Activated naive CD8-positive, alpha-beta T cell (primary cell): ENCODE results near the gene MAPKAP1.

Source experiments
- H3K27ac Mint-ChIP-seq: one replicate; pipeline ENCODE4 v1.8.0; 2021; ENCODE audit warnings: mixed read lengths
- H3K27me3 Mint-ChIP-seq: one replicate; pipeline ENCODE4 v1.8.0; 2021; ENCODE audit warnings: mixed read lengths
- H3K36me3 Mint-ChIP-seq: one replicate; pipeline ENCODE4 v1.8.0; 2021; ENCODE audit warnings: mixed read lengths
- H3K4me1 Mint-ChIP-seq: one replicate; pipeline ENCODE4 v1.8.0; 2021; ENCODE audit warnings: low read depth, mixed read lengths
- H3K4me3 Mint-ChIP-seq: one replicate; pipeline ENCODE4 v1.8.0; 2021; ENCODE audit warnings: mild to moderate bottlenecking, mixed read lengths
- H3K9me3 Mint-ChIP-seq: one replicate; pipeline ENCODE4 v1.8.0; 2021; ENCODE audit warnings: low read depth, mixed read lengths

MAPKAP1 gene

DNA sequence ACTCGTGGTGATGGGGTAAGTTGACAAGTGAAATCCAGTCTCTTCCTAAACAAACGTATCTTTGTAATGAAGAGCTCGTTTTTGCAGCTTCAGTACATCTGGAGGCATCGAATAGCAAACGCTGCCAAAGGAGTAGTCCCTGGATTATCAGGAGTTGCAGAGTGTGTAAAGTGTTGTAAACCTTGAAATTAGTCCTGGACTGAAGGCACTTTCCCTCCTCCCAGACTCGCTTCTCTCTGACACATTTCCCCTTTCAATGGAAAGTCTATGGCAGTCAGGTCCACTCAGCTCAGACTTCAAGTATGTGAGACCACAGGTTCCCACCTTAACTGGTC lies 38.6 kb upstream of the MAPKAP1 start:
- no peaks in the 10 kb centered on the region for H3K9me3 Mint-ChIP-seq
- peaks cover 24% of the 10 kb centered on the region for H3K4me1 Mint-ChIP-seq
- no peak overlapping the region for H3K27ac Mint-ChIP-seq
- H3K27me3 Mint-ChIP-seq: no peaks in the 10 kb centered on the region
- H3K4me3 Mint-ChIP-seq: peak overlapping the region; percentile 93
- H3K36me3 Mint-ChIP-seq: no peaks in the 10 kb centered on the region

DNA sequence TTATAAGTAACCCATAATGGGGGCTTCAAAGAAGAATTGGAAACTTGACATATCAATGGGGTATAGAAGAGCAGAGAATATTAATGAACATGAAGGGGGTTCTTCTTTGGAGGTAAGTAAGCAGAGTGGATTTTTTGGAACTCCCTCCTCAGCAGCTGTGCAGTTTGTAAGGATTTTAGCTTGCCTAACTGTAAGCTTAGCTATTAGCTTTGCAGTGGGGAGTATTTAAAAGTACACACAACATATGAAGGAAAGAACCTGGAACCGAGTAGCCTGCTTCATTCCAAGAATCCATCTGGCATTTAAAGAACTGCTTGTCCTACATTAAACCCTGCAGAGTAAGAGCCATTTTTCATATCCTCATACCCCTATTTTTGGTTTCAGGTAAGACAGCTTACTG lies 38.0 kb upstream of the MAPKAP1 start:
- peak overlapping the region; percentile 93 for H3K4me3 Mint-ChIP-seq
- H3K36me3 Mint-ChIP-seq: no peaks in the 10 kb centered on the region
- no peak overlapping the region for H3K27ac Mint-ChIP-seq

DNA sequence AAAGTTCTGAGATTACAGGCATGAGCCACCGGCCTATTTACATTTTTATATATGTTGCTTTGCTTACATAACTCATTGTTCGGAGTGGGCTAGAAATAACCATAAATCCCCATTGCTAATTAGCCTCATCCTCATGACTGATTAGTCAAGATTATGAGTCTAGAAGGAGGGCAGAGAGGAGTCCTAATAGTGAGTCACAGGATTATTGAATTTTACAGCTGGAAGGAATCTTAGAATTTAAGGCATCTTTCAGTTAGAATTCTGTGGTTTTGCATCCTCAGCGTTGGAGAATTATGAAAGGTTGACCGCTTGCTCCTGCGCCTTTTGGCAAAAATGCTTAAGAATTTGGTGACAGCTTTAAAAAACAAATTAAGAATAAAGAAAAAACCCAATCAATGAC lies 37.6 kb upstream of the MAPKAP1 start:
- peak overlapping the region; percentile 14 for H3K4me3 Mint-ChIP-seq
- H3K27me3 Mint-ChIP-seq: no peaks in the 10 kb centered on the region
- no peaks in the 10 kb centered on the region for H3K36me3 Mint-ChIP-seq
- H3K9me3 Mint-ChIP-seq: no peaks in the 10 kb centered on the region
- peaks cover 17% of the 10 kb centered on the region for H3K4me1 Mint-ChIP-seq
- no peak overlapping the region for H3K27ac Mint-ChIP-seq

More for the DNA sequence above, 38.0 kb upstream of the MAPKAP1 start:
- peaks cover 18% of the 10 kb centered on the region for H3K4me1 Mint-ChIP-seq
- no peaks in the 10 kb centered on the region for H3K27me3 Mint-ChIP-seq
- no peaks in the 10 kb centered on the region for H3K9me3 Mint-ChIP-seq

DNA sequence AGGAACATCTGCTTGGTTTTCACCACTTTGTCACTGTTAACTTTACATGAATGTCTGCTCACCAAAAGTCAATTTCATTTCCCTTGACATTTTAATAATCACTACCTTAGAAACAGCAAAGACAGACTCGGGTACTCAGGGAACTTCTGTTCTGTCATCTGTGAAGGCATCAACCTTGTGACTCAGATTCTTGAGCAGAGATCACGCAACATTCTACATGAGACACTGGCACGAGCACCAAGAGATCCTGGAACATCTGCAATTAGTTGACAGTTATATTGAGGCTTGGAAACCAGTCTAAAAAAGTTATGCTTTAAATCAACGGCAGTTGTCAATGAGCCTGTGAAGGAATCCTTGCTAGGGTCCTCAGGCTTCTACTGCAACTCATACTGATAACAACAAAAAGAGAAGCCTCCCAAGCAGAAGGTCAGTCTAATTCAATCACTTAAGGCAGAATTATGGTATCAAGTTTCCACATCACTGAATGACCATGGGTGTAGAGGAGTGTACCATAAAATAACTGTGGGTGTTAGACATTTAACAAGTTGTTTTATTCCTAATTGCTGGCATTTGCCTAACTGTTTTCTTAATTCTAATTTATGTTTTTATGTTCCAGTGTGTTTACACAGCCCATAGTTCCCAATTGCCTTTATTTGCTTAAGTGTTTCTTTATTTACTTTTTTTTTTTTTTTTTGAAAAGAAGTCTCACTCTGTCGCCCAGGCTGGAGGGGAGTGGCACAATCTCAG lies 36.8 kb upstream of the MAPKAP1 start:
- H3K27ac Mint-ChIP-seq: no peak overlapping the region
- H3K4me1 Mint-ChIP-seq: peaks cover 10% of the 10 kb centered on the region
- no peaks in the 10 kb centered on the region for H3K9me3 Mint-ChIP-seq
- no peaks in the 10 kb centered on the region for H3K27me3 Mint-ChIP-seq
- no peak overlapping the region for H3K4me3 Mint-ChIP-seq
- H3K36me3 Mint-ChIP-seq: no peaks in the 10 kb centered on the region

DNA sequence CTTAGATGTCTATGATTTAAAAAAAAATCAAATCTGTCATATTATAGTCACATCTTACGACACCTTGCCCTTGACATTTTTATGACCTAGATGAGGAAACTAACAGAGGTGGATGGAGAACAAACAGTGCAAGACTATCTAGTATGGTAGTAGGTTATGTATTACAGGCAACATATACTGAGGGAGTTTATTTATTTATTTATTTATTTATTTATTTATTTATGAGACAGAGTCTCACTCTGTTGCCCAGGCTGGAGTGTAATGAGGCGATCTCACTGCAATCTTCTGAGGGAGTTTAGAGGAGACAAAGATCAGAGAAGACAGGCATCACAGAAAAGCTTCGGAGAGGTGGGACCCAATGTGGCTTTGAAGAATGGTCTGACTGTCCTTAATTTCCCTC lies 35.6 kb upstream of the MAPKAP1 start:
- H3K9me3 Mint-ChIP-seq: no peaks in the 10 kb centered on the region
- no peak overlapping the region for H3K4me3 Mint-ChIP-seq
- H3K27ac Mint-ChIP-seq: no peak overlapping the region
- H3K4me1 Mint-ChIP-seq: peaks cover 6% of the 10 kb centered on the region
- H3K27me3 Mint-ChIP-seq: peaks cover 3% of the 10 kb centered on the region
- no peaks in the 10 kb centered on the region for H3K36me3 Mint-ChIP-seq

DNA sequence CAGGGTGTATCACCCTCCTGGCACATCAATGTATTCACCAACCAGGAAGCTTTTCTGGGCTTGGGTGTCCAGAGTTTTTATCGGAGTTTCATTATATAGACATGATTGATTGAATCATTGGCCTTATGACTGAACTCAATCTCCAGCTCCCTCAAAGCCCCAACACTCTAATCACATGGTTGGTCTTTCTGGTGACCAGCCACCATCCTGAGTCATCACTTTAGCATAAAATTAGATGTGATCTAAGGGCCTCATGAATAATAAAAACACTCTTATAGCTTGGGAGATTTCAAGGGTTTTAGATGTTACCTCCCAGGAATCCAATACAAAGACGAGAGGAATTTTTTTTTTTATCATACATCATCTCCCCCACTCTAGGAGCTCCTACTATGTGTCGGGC lies 32.4 kb upstream of the MAPKAP1 start:
- no peak overlapping the region for H3K27ac Mint-ChIP-seq
- H3K27me3 Mint-ChIP-seq: peaks cover 4% of the 10 kb centered on the region
- H3K4me3 Mint-ChIP-seq: no peak overlapping the region
- H3K4me1 Mint-ChIP-seq: no peaks in the 10 kb centered on the region
- no peaks in the 10 kb centered on the region for H3K9me3 Mint-ChIP-seq
- H3K36me3 Mint-ChIP-seq: no peaks in the 10 kb centered on the region

DNA sequence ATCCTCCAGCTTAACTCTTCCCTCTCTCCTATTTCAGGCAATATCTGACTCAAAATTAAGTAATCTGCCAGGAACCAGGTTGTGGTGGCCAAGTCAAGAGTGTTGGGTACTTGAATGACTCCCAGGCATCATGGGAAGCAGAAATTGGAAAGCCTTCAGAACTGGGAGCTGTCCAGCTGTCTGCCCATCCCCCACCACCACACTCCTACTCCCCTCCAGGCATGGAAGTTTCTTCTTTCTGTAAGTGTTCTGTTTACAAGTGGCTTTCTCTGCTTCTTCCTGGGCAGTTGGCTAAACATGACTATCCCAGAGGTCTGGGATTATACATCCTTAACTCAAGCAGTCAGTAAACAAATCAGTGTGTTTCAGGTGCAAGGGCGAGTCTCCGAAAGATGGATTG lies 25.6 kb upstream of the MAPKAP1 start:
- H3K36me3 Mint-ChIP-seq: no peaks in the 10 kb centered on the region
- H3K9me3 Mint-ChIP-seq: no peaks in the 10 kb centered on the region
- H3K27ac Mint-ChIP-seq: no peak overlapping the region
- no peak overlapping the region for H3K4me3 Mint-ChIP-seq
- H3K4me1 Mint-ChIP-seq: no peaks in the 10 kb centered on the region
- H3K27me3 Mint-ChIP-seq: no peaks in the 10 kb centered on the region

DNA sequence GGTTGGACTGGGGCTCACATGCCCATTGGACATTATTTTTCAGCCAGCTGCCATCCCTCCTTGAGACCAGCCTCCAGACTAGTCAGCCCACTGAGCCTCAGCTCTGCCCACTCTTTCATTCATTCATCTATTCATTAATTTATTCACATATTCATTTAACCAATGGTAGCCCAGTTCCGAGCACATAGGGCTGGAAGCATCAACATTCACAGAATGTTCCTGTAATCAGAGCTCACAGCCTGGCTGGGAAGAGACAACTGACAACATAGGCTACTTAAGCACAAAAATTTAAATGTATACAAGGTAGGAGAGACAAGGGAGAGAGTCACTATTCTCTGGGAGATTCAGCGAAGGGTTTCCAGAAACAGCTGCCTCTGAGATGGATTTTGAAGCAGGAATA lies 23.2 kb upstream of the MAPKAP1 start:
- H3K4me1 Mint-ChIP-seq: no peaks in the 10 kb centered on the region
- no peak overlapping the region for H3K4me3 Mint-ChIP-seq
- no peaks in the 10 kb centered on the region for H3K36me3 Mint-ChIP-seq
- no peaks in the 10 kb centered on the region for H3K27me3 Mint-ChIP-seq
- no peaks in the 10 kb centered on the region for H3K9me3 Mint-ChIP-seq
- H3K27ac Mint-ChIP-seq: no peak overlapping the region

DNA sequence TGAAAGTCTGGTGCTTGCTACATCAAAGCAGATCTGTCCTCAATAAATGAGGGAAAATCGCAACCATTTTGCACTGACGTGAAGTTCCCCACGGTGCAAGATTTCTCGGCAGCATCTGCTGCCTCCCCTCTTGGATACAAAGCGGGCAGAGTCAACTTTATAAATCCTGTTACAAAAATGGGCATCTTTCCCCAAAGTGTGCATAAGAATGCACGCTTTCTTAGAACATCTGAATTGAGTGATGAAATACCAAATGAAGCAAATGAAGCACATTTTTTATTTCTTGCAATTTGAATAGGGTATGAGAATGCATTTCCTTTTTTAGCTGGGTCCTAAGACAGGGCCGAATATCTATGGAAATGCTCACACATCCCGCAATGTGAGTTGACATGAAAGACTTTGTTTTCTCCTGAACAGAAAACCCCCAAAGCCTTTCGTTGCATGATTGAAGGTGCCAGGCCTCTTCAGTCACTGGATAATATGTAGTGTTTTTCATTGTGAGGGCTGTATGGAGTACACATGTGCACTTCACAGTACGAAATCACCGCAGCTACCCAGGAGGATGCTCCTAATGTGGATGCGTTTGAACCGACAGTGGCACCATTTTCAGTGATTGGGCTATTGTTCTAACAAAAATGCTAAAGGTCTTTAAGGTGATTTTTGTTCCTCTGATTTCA lies 19.6 kb upstream of the MAPKAP1 start:
- Mint-ChIP-seq H3K27ac (no peak overlapping the region), H3K36me3 (no peaks in the 10 kb centered on the region), H3K4me3 (no peak overlapping the region), H3K4me1 (no peaks in the 10 kb centered on the region), H3K27me3 (no peaks in the 10 kb centered on the region), H3K9me3 (no peaks in the 10 kb centered on the region)

DNA sequence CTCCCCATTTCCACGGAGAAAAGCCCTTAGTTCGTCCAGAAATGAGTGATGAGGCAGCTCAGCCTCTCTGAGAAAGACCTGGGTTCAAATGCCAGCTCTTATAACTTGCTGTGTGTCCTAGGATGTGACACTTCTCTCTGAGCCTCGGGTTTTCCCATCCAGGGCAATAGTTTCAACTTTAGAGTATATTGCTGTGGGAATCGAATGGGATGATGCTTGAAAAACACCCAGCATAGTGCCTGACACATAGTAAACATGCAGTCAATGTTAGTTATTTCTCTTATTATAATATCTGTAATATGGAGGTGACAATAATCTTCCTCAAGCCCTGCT lies 430 bp upstream of the MAPKAP1 start:
- H3K9me3 Mint-ChIP-seq: no peaks in the 10 kb centered on the region
- peaks cover 3% of the 10 kb centered on the region for H3K27me3 Mint-ChIP-seq
- peaks cover 5% of the 10 kb centered on the region for H3K36me3 Mint-ChIP-seq
- H3K4me1 Mint-ChIP-seq: peaks cover 38% of the 10 kb centered on the region
- H3K27ac Mint-ChIP-seq: peak overlapping the region; percentile 88
- H3K4me3 Mint-ChIP-seq: peak overlapping the region; percentile 86

DNA sequence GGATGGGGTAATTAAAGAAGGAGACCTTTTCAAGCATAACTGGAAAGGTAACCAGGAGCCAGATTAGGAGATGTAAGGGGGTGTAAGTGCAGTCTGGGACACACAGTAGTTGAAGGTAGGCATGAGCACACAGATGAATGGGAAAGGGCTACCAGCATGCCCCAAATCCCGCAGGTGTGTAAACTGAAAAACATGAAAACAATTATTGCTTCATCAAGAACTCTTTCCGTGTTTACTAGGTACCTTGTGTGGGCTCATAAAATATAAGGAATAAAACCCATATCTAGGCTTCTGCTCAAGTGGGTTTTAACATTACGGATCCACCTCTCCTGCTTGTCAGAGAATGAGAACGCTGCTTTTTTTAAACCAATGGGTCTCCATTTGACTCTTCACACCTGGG lies 1.1 kb downstream of the MAPKAP1 start:
- peaks cover 48% of the 10 kb centered on the region for H3K4me1 Mint-ChIP-seq

DNA sequence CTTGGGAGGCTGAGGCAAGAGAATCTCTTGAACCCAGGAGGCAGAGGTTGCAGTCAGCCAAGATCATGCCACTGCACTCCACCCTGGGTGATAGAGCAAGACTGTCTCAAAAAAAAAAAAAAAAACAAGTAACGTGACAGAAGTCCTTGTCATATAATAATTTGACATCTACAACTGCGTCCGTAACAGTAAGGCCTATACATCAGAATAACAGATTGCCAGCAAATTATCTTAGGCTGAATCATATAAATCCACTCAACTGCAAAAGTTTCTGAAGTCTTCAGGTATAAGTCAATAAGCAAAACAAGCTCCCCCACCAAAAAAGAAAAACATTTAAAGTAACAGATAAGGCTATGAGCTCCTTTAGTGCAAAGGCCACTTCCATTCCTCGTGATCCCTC lies 3.3 kb downstream of the MAPKAP1 start:
- Mint-ChIP-seq H3K9me3 (no peaks in the 10 kb centered on the region), H3K4me3 (no peak overlapping the region), H3K4me1 (peaks cover 64% of the 10 kb centered on the region), H3K36me3 (peaks cover 10% of the 10 kb centered on the region), H3K27ac (no peak overlapping the region), H3K27me3 (no peaks in the 10 kb centered on the region)

More for the DNA sequence above, 1.1 kb downstream of the MAPKAP1 start:
- Mint-ChIP-seq H3K9me3 (no peaks in the 10 kb centered on the region), H3K27me3 (peaks cover 3% of the 10 kb centered on the region), H3K36me3 (peaks cover 10% of the 10 kb centered on the region), H3K27ac (peak overlapping the region; percentile 79), H3K4me3 (peak overlapping the region; percentile 86)

DNA sequence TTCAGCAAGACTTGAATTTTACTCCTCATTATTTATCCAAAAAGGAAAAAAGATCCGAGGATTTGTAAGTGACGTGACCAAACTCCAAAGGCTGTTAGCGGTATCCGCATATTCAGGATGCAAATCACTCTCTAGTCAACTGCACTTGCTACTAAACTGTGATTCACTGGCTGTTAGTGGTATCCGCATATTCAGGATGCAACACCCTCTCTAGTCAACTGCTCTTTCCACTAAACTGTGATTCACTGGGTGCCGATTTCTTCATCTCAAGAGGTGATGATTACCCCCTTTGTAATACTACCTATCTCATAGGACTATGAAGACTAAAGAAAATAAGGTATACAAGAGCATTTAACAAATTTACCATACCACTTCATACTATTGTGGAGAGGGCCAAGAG lies 5.7 kb downstream of the MAPKAP1 start:
- peaks cover 10% of the 10 kb centered on the region for H3K36me3 Mint-ChIP-seq
- H3K27ac Mint-ChIP-seq: peak overlapping the region; percentile 77
- H3K27me3 Mint-ChIP-seq: no peaks in the 10 kb centered on the region
- peaks cover 72% of the 10 kb centered on the region for H3K4me1 Mint-ChIP-seq
- peak overlapping the region; percentile 23 for H3K4me3 Mint-ChIP-seq
- no peaks in the 10 kb centered on the region for H3K9me3 Mint-ChIP-seq

DNA sequence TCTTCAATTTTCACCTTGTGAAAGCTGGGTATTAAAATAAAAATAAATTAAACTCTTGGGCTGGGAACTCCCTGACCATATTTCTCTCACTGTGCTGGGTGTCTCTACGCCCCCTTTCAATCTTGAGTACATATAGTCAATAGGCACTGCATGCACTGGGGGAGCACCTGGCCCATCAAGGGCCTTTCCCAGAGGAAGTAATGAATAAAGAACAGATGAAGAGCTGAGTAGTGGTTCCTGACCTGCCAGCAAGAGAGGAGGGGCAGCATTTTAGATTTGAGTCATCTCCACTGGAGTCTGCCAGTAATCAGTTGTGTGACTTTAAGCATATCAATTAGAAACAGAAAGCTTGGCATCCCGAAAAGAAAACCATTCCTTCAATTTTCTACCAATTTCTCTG lies 6.2 kb downstream of the MAPKAP1 start:
- Mint-ChIP-seq H3K9me3 (no peaks in the 10 kb centered on the region), H3K4me3 (peak overlapping the region; percentile 46), H3K36me3 (peaks cover 10% of the 10 kb centered on the region), H3K4me1 (peaks cover 67% of the 10 kb centered on the region), H3K27me3 (no peaks in the 10 kb centered on the region), H3K27ac (peak overlapping the region; percentile 74)

DNA sequence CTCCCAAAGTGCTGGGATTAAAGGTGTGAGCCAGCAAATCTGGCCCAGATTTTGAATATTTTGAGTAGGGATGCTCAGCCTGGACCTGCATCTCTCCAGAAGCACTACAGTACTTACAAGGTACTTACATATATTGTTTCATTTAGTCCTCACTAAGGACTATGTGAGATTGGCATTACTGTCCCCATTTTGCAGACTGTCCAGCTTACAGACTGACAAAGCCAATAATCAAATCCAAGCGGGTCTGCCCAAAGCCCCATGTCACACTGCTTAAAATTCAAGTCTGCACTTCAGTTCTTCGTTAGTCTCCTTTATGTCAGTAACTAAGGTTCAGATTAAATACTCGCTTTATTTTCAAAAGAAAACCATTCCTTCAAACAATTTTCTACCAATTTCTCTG lies 7.1 kb downstream of the MAPKAP1 start:
- no peak overlapping the region for H3K27ac Mint-ChIP-seq
- peaks cover 5% of the 10 kb centered on the region for H3K36me3 Mint-ChIP-seq
- peaks cover 61% of the 10 kb centered on the region for H3K4me1 Mint-ChIP-seq
- no peaks in the 10 kb centered on the region for H3K9me3 Mint-ChIP-seq
- H3K4me3 Mint-ChIP-seq: no peak overlapping the region
- H3K27me3 Mint-ChIP-seq: no peaks in the 10 kb centered on the region

DNA sequence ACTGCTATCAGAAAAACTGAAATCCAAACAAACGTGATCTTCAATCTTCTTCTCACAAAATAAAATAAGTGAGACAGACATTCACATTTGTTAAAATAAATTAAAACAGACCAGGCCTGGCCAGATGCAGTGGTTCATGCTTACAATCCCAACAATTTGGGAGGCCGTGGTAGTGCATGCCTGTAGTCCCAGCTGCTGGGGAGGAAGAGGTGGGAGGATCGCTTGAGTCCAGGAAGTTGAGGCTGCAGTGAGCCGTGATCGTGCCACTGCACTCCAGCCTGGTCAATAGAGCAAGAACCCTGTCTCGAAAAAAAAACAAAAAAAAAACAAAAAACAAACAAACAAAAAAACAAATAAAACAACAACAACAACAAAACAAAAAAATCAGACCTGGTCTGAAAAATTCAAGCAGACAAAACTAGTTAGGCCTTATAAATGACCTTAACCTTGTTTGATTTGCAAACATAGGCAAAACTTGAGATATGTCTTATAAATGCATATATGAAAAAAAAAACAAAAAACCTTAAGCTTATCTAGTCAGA lies 10.8 kb downstream of the MAPKAP1 start:
- Mint-ChIP-seq H3K4me1 (peaks cover 50% of the 10 kb centered on the region), H3K27ac (no peak overlapping the region), H3K27me3 (no peaks in the 10 kb centered on the region), H3K36me3 (peaks cover 9% of the 10 kb centered on the region), H3K9me3 (no peaks in the 10 kb centered on the region), H3K4me3 (no peak overlapping the region)
